Suprapubic skin (tissue), 4 donors: Measurements from ENCODE around the gene ENTPD2. TPM values are rescaled to one million over a fixed set of nuclear protein-coding genes. Genes with fewer than 3 reads are reported as not detected.

Experiments used
- DNase-seq, 2 donors: peaks; one replicate each; pipeline ENCODE4 v3.0.0-alpha.2; 2019; ENCODE audit warnings: low spot score in 2 of 2
- H3K27ac ChIP-seq: fragments of 200-600 bp; sonication (generic); one replicate; pipeline ENCODE4 v1.5.1; 2019
- H3K27me3 ChIP-seq: fragments of 200-600 bp; sonication (generic); one replicate; pipeline ENCODE4 v1.5.1; 2019
- H3K36me3 ChIP-seq: fragments of 200-600 bp; sonication (generic); one replicate; pipeline ENCODE4 v1.5.1; 2019
- H3K4me1 ChIP-seq: fragments of 200-600 bp; sonication (generic); one replicate; pipeline ENCODE4 v1.5.1; 2019
- H3K4me3 ChIP-seq: fragments of 200-600 bp; sonication (generic); one replicate; pipeline ENCODE4 v1.5.1; 2019; ENCODE audit warnings: mild to moderate bottlenecking
- H3K9me3 ChIP-seq: fragments of 200-600 bp; sonication (generic); one replicate; pipeline ENCODE4 v1.5.1; 2019
- CTCF ChIP-seq, 2 donors: fragments of 200-600 bp in 1 of 2; fragments of 450-650 bp in 1 of 2; sonication (generic) in 1 of 2; IDR thresholded peaks; one replicate each; pipeline ENCODE4 v1.5.1; 2016 to 2019; ENCODE audit warnings: antibody characterized with exemption in 2 of 2, mild to moderate bottlenecking in 1 of 2, moderate library complexity in 1 of 2
- EP300 ChIP-seq: sonication (generic); formaldehyde crosslinking; IDR thresholded peaks from one replicate; pipeline ENCODE4 v1.6.1; 2017; ENCODE audit warnings: antibody characterized with exemption
- POLR2A ChIP-seq, 2 donors: fragments of 450-650 bp; IDR thresholded peaks; one replicate each; pipeline ENCODE4 v1.6.1; 2017; ENCODE audit warnings: antibody characterized with exemption in 2 of 2, mild to moderate bottlenecking in 2 of 2, moderate library complexity in 2 of 2
- POLR2AphosphoS5 ChIP-seq, 3 donors: sonication (generic); formaldehyde crosslinking; IDR thresholded peaks; one replicate each; pipeline ENCODE4 v1.6.1; 2017; ENCODE audit warnings: antibody characterized with exemption in 3 of 3
- WGBS: methylation state at CpG from one replicate; pipeline ENCODE4 v1.1.5; 2018; 5-methylcytosine and 5-hydroxymethylcytosine counted together
- total RNA-seq, 4 donors: library from RNA; depleted of rRNA; stranded (reverse); fragments of >200 nt; gene quantifications; one replicate each; pipeline ENCODE4 v1.1.0, GENCODE V29; 2016

Gene ENTPD2
- total RNA-seq, 4 donors from 2014 or later, result 13.3 to 20.8 (median 16.7) TPM

- TF ChIP-seq POLR2A (IDR thresholded peaks at IDR 0.05) (no peak), EP300 (no peak), CTCF (IDR thresholded peaks at IDR 0.05) (no peak), POLR2AphosphoS5 (IDR thresholded peaks at IDR 0.05) (no peak)
- peaks cover 44% of the 10 kb centered on the region for H3K4me1 ChIP-seq
- no peaks in the 10 kb centered on the region for H3K36me3 ChIP-seq
- 83% methylated on average over 6 of the region's 16 CpGs for WGBS
- peak within 1 kb of the TSS; percentile 13 for H3K4me3 ChIP-seq
- H3K9me3 ChIP-seq, result no peaks in the 10 kb centered on the region
- no peaks in the 10 kb centered on the region for H3K27me3 ChIP-seq
- DNase-seq, result no peak
- H3K27ac ChIP-seq, result no peak within 1 kb of the TSS
Observed at GRCh38 chr9:137031904-137032640, 21.8 kb downstream of the ENTPD2 start, which contains the start of gene FUT7. Gene FUT7, minus strand, starts transcription at chr9:137032088. Its CDS starts 97 bp downstream, at chr9:137031991.

- TF ChIP-seq CTCF (IDR thresholded peaks at IDR 0.05), result no peak
- TF ChIP-seq POLR2AphosphoS5 (IDR thresholded peaks at IDR 0.05), result no peak
- no peak for TF ChIP-seq POLR2A (IDR thresholded peaks at IDR 0.05)
- TF ChIP-seq EP300, result no peak
- Histone ChIP-seq H3K9me3 (no peaks in the 10 kb centered on the region), H3K4me3 (peak overlapping the region; percentile 13), H3K27me3 (no peaks in the 10 kb centered on the region), H3K4me1 (peaks cover 57% of the 10 kb centered on the region), H3K36me3 (no peaks in the 10 kb centered on the region), H3K27ac (no peak overlapping the region)
- DNase-seq, result no peak
- 94% methylated on average over 14 of the region's 65 CpGs for WGBS
Observed at GRCh38 chr9:137030538-137031527, 23.0 kb downstream of the ENTPD2 start.

GRCh38 chr9:137030006-137030405 is 23.9 kb downstream of the ENTPD2 start:
- H3K36me3 ChIP-seq, result no peaks in the 10 kb centered on the region
- H3K27ac ChIP-seq, result no peak overlapping the region
- TF ChIP-seq POLR2A (IDR thresholded peaks at IDR 0.05) (no peak), POLR2AphosphoS5 (IDR thresholded peaks at IDR 0.05) (no peak), CTCF (IDR thresholded peaks at IDR 0.05) (no peak), EP300 (no peak)
- 67% methylated on average over 12 of the region's 15 CpGs for WGBS
- no peak for DNase-seq
- no peaks in the 10 kb centered on the region for H3K27me3 ChIP-seq
- no peak overlapping the region for H3K4me3 ChIP-seq
- no peaks in the 10 kb centered on the region for H3K9me3 ChIP-seq
- H3K4me1 ChIP-seq, result peaks cover 56% of the 10 kb centered on the region

- 47% methylated on average over 7 of the region's 19 CpGs for WGBS
- Histone ChIP-seq H3K9me3 (no peaks in the 10 kb centered on the region), H3K27me3 (no peaks in the 10 kb centered on the region), H3K4me1 (peaks cover 49% of the 10 kb centered on the region), H3K4me3 (peak overlapping the region; percentile 66), H3K27ac (no peak overlapping the region), H3K36me3 (no peaks in the 10 kb centered on the region)
- DNase-seq, result peak; percentile 88 to 89
- TF ChIP-seq CTCF (IDR thresholded peaks at IDR 0.05) (peak; percentile 70 to 89), POLR2AphosphoS5 (IDR thresholded peaks at IDR 0.05) (no peak), EP300 (no peak), POLR2A (IDR thresholded peaks at IDR 0.05) (no peak)
Observed at GRCh38 chr9:137029058-137029936, 24.6 kb downstream of the ENTPD2 start.
